Smooth muscle cell (in vitro differentiated cells): ENCODE data around the gene LZTS2. TPM values are rescaled to one million over a fixed set of nuclear protein-coding genes. Genes with fewer than 3 reads are reported as not detected.

Experiments used
- DNase-seq: peaks from one replicate; lab custom pipeline; 2025; ENCODE audit not compliant: unreplicated experiment; lab: John Stamatoyannopoulos, UW
- H2AFZ ChIP-seq: fragments of 200-600 bp; sonication (generic); 2 replicates; pipeline ENCODE4 v1.6.0; 2016; ENCODE audit warnings: antibody characterized with exemption, low read depth, mild to moderate bottlenecking
- H3F3A ChIP-seq: fragments of 200-600 bp; sonication (generic); 2 replicates; pipeline ENCODE4 v1.6.0; 2017; ENCODE audit warnings: antibody characterized with exemption, low read depth
- H3K27ac ChIP-seq: fragments of 200-600 bp; sonication (generic); 2 replicates; pipeline ENCODE4 v1.5.1; 2016; ENCODE audit warnings: low read depth, mild to moderate bottlenecking
- H3K27me3 ChIP-seq: fragments of 200-600 bp; sonication (generic); 2 replicates; pipeline ENCODE4 v1.6.1; 2016; ENCODE audit warnings: low read depth, mild to moderate bottlenecking
- H3K36me3 ChIP-seq: fragments of 200-600 bp; sonication (generic); 2 replicates; pipeline ENCODE4 v1.5.1; 2016; ENCODE audit warnings: low read depth
- H3K4me1 ChIP-seq: fragments of 200-600 bp; sonication (generic); 2 replicates; pipeline ENCODE4 v1.5.1; 2016; ENCODE audit warnings: low read depth
- H3K4me2 ChIP-seq: fragments of 200-600 bp; sonication (generic); 2 replicates; pipeline ENCODE4 v1.6.0; 2016; ENCODE audit warnings: mild to moderate bottlenecking
- H3K4me3 ChIP-seq: fragments of 200-600 bp; sonication (generic); 2 replicates; pipeline ENCODE4 v1.5.1; 2016; ENCODE audit warnings: mild to moderate bottlenecking
- H3K79me2 ChIP-seq: fragments of 200-600 bp; sonication (generic); 2 replicates; pipeline ENCODE4 v1.6.0; 2016; ENCODE audit warnings: low read depth, mild to moderate bottlenecking
- H3K9ac ChIP-seq: fragments of 200-600 bp; sonication (generic); 2 replicates; pipeline ENCODE4 v1.6.0; 2016; ENCODE audit warnings: low read depth
- H3K9me3 ChIP-seq: fragments of 200-600 bp; sonication (generic); replicated peaks from 2 replicates; pipeline ENCODE4 v1.5.1; 2016; ENCODE audit warnings: low read depth
- H4K20me1 ChIP-seq: fragments of 200-600 bp; sonication (generic); 2 replicates; pipeline ENCODE4 v1.6.0; 2016; ENCODE audit warnings: low read depth
- CTCF ChIP-seq: fragments of 200-600 bp; sonication (generic); IDR thresholded peaks from 2 replicates; pipeline ENCODE4 v1.5.1; 2017; ENCODE audit warnings: borderline replicate concordance, mild to moderate bottlenecking, antibody characterized with exemption; ENCODE audit not compliant: insufficient read depth, poor library complexity, severe bottlenecking
- WGBS: methylation state at CpG from one replicate; pipeline ENCODE4 v1.1.7; 2016; ENCODE audit warnings: low lambda C conversion rate; 5-methylcytosine and 5-hydroxymethylcytosine counted together
- polyA plus RNA-seq: library from polyadenylated mRNA; unstranded; fragments of >200 nt; fragmentation: Nextera tagmentation; extraction: Ambion mirVana; gene quantifications from 2 replicates; pipeline ENCODE4 v1.2.1, GENCODE V29; 2016
- total RNA-seq: library from RNA; depleted of rRNA; stranded (reverse); fragments of >200 nt; gene quantifications from 2 replicates; pipeline ENCODE4 v1.2.3, GENCODE V29; 2014

The LZTS2 gene
- total and polyA plus RNA-seq, 2 experiments from 2014 or later, result 54.9 to 103 TPM

- 78% methylated on average over 10 of the region's 10 CpGs for WGBS
- H3K9ac ChIP-seq, result peak overlapping the region; percentile 60
- DNase-seq, result no peak
- no peaks in the 10 kb centered on the region for H3F3A ChIP-seq
- no peak overlapping the region for H3K27ac ChIP-seq
- peak overlapping the region; percentile 88 for H3K4me3 ChIP-seq
- no peaks in the 10 kb centered on the region for H3K9me3 ChIP-seq
- no peak for TF ChIP-seq CTCF
- H3K4me1 ChIP-seq, result peaks cover 9% of the 10 kb centered on the region
- H3K79me2 ChIP-seq, result peaks cover 29% of the 10 kb centered on the region
- no peaks in the 10 kb centered on the region for H4K20me1 ChIP-seq
- no peak overlapping the region for H2AFZ ChIP-seq
- no peaks in the 10 kb centered on the region for H3K27me3 ChIP-seq
- H3K36me3 ChIP-seq, result no peaks in the 10 kb centered on the region
- peak overlapping the region; percentile 96 for H3K4me2 ChIP-seq
Measured at GRCh38 chr10:100988166-100988565, 11.4 kb upstream of the LZTS2 start.

GRCh38 chr10:100989088-100989487 is 10.5 kb upstream of the LZTS2 start:
- no peak for TF ChIP-seq CTCF
- H3K79me2 ChIP-seq, result peaks cover 29% of the 10 kb centered on the region
- no peaks in the 10 kb centered on the region for H3K36me3 ChIP-seq
- WGBS, result 97% methylated on average over 21 of the region's 21 CpGs
- no peaks in the 10 kb centered on the region for H4K20me1 ChIP-seq
- no peak overlapping the region for H3K4me3 ChIP-seq
- H3K9me3 ChIP-seq, result no peaks in the 10 kb centered on the region
- peaks cover 4% of the 10 kb centered on the region for H3F3A ChIP-seq
- no peaks in the 10 kb centered on the region for H3K27me3 ChIP-seq
- no peak for DNase-seq
- H3K4me2 ChIP-seq, result no peak overlapping the region
- H3K4me1 ChIP-seq, result peaks cover 9% of the 10 kb centered on the region
- H2AFZ ChIP-seq, result no peak overlapping the region
- no peak overlapping the region for H3K9ac ChIP-seq
- H3K27ac ChIP-seq, result no peak overlapping the region

- H3K79me2 ChIP-seq, result peaks cover 10% of the 10 kb centered on the region
- no peaks in the 10 kb centered on the region for H3K27me3 ChIP-seq
- no peak overlapping the region for H2AFZ ChIP-seq
- no peak overlapping the region for H3K27ac ChIP-seq
- H3F3A ChIP-seq, result peaks cover 28% of the 10 kb centered on the region
- no peaks in the 10 kb centered on the region for H3K9me3 ChIP-seq
- 60% methylated on average over 10 of the region's 10 CpGs for WGBS
- no peak for DNase-seq
- H3K36me3 ChIP-seq, result no peaks in the 10 kb centered on the region
- H3K4me2 ChIP-seq, result no peak overlapping the region
- no peaks in the 10 kb centered on the region for H4K20me1 ChIP-seq
- no peak overlapping the region for H3K9ac ChIP-seq
- peaks cover 12% of the 10 kb centered on the region for H3K4me1 ChIP-seq
- peak; percentile 64 for TF ChIP-seq CTCF
- no peak overlapping the region for H3K4me3 ChIP-seq
Measured at GRCh38 chr10:100993986-100994708, 5.5 kb upstream of the LZTS2 start.

DNA sequence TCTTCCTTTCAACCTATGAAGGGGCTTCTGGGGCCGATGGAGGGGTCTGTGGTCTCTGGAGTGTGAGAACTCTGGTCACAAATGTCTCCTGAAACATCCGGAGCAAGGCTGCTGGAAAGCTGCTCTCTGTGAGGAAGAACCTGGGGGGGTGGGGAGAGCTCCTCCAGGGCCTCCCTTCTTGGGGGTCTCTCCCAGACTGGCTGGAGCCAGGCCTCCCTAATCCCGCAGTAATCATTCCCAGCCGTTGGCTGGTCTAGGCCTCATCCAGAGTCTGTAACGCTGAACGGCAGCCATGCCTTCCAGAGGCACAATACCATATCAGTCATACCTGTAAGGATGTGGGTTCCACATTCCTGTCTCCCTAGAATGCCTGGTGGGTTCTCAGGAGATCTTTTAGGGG is 4.4 kb upstream of the LZTS2 start:
- Histone ChIP-seq H3K4me2 (no peak overlapping the region), H3K79me2 (peaks cover 4% of the 10 kb centered on the region), H3F3A (peaks cover 28% of the 10 kb centered on the region), H4K20me1 (no peaks in the 10 kb centered on the region), H3K36me3 (no peaks in the 10 kb centered on the region), H3K9ac (no peak overlapping the region), H3K27ac (peak overlapping the region; percentile 42), H3K9me3 (no peaks in the 10 kb centered on the region), H3K4me1 (peaks cover 12% of the 10 kb centered on the region), H2AFZ (no peak overlapping the region), H3K4me3 (no peak overlapping the region), H3K27me3 (no peaks in the 10 kb centered on the region)
- TF ChIP-seq CTCF, result no peak
- 30% methylated on average over 5 of the region's 6 CpGs for WGBS
- no peak for DNase-seq
